Measurements from ENCODE around the gene EXOC3.
"Not testable (repeated sequence)": the region's sequence is repeated elsewhere in the genome, so short reads cannot be mapped to it uniquely, and the experiment has no call there.

EXOC3 gene

DNA sequence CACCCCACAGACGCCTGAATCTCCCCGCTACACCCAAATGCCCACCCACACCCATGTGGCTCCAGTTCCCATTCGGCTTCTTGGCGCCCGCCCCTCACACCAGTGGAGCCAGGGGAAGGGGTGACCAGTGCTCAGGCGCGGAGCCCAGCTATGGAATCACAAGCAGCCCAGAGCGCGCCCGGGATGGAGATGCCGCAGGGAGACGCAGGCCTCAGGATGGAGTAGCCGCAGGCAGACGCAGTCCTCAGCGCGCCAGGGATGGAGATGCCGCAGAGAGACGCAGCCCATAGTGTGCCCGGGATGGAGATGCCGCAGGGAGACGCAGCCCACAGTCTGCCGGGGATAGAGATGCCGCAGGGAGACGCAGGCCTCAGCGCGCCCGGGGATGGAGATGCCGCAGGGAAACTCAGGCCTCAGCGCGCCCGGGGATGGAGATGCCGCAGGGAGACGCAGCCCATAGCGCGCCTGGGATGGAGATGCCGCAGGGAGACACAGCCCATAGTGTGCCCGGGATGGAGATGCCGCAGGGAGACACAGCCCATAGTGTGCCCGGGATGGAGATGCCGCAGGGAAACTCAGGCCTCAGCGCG is 65.1 kb downstream of the EXOC3 start:
- DNase-seq: not testable (repeated sequence)

DNA sequence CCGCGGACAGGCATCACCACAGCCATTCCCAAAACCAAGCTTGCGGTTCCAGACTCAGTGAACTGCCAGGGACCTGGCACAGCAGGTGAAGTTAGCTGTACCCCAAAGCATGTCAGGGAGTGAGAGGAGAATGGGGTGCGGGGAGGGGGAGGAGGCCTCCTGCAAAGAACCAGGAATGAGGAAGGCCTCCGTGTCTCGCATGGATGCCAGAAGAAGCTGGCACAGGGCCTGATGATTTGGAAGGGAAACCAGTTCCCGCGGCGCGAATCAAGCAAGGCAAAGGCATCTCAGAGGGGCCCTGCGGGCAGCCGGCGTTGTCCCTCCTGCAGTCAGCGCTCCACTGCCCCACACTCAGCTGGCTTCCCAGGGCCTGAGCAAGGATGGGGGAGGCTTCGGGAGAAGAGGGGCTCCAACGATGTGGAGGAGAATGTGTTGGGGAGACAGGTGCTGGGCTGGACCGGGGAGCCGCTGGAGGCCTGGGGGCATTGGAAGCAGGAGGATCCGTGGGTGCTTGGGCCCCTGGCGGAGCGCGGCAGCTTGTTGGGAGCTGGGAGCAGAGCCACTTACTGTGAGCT is 66.7 kb downstream of the EXOC3 start:
- no peak for DNase-seq

DNA sequence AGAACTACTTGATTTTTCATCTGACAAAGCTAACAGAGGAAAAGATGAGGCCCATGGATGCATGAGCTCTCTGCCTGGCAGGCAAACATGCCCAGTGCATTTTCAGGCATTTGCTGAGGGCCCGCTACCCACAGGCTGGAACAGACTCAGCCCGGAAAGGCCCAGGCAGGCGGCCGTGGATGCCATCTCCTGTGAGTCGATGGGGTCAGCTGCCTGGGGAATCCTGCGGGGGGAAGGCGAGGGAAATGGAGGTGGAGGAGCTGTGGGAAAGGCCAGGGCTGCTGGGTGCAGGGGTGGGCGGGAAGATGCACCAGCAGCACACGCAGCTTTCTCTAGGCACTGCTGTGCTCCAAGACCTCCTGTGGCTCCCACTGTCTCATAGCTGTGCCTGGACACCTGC is 67.5 kb downstream of the EXOC3 start:
- no peak for DNase-seq

DNA sequence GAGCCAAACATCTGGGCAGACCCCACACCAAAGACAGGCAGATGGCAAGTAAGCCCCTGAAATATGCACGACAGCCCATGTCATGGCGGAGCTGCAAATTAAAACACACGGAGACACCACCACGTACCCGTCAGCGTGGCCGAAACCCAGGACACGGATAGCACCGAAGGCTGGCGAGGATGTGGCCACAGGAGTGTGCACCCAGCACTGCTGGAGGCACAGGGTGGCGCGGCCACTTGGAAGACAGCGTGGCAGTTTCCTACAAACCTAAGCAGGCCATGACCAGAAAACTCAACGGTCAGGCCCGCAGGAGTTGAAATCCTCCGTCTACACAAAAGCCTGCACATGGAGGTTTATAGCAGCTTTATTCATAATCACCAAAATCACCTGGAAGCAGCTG is 68.5 kb downstream of the EXOC3 start:
- DNase-seq: no peak

DNA sequence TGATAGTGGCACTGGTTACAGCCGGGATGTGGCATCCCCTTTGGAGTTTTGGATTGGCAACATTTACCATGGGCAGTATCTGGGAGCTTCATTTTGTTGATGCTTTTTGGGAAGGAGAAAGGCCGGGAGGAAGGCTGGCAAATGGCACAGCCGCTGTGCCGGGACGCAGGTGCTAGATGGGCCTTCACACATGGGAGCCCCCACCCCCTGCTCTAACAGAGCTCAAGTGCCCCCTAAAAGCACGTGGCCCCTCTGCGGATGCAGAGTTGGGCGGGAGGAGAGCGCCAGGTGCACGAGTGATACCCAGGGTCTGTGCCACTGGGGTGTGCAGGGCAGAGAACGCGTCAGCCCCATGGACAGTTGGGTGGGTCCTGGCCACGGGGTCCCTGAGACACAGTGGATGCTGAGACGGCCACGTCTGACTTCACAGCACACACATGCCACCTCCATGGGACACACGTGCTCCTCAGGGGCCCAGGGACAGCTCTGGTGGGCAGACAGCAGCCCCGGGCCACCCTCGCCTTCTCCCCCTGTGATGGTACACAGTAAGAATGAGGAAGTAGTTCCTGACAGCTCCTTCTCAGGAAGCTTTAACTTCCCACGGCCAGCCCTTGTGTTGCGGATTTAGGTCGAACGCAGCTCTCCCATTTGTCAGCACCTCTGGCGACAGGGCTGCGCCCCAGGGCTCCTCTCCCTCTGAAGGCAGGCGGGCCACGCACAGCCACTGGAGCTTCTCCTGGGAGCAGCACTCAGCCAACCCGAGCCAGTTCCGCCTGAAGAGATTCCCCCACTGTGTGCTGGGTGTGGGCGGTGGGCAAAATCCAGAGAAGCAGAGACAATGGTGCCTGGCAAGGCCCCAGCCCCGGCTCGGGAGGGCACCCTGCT is 70.5 kb downstream of the EXOC3 start:
- DNase-seq: no peak

DNA sequence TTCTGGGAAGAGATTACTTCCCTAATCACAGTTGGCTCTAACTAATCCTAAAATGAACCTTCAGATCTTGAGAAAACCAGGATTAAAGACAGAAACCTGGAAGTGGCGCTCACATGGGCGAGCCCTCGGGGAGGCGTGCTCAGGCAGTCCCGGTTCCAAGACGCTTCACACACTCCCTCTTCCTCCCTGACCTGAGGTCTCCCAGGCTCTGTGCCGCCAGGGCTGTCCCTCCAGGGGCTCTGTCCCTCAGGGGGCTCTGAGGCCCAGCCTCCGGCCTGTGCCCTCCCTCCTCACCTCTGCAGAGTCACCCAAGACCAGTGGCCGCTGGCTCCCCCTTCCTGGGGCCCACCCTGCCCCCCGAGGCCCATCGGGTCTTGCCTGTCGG is 71.1 kb downstream of the EXOC3 start:
- no peak for DNase-seq

DNA sequence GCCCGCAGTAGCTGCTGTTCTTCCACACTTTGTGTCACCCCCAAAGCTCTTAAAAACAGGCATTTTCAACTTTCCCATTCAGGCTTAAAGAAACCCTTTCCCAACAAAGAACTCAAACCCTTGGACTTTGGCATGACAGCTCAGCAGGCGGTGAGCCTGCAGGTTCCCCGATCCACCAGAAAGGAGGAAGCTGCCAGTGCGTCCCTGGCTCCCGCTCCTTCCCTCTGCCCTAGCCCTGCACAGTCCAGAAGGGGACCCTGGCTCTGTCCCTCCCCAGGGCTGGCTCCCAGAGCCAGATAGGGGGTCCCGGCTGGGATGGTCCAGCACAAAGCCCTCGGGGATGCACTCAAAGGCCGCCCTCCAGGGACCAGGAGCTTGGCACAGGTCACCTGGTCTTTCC is 71.7 kb downstream of the EXOC3 start:
- DNase-seq: no peak

DNA sequence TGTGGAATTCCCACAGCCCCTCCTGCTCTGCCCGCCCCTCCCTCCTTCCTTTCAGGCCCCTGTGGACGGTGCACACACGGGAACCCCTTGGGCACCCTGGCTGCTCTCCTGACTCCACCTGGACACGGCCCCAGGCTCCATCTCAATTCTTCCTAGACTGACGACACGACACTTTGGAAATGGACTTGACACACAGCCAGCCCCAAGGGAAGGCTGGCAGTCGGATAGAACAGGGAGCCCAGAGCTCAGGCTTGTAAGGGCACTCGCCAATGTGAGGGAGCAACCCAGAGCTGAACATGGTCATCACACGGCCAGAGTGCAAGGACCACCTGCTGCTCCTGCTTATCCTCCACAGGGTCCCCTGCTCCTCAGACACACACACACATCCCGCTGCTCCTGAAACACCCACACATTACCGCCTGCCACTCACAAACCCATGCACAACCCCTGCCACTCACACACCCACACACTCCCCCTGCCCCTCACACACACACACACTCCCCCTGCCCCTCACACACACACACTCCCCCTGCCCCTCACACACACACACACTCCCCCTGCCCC is 72.4 kb downstream of the EXOC3 start:
- no peak for DNase-seq

DNA sequence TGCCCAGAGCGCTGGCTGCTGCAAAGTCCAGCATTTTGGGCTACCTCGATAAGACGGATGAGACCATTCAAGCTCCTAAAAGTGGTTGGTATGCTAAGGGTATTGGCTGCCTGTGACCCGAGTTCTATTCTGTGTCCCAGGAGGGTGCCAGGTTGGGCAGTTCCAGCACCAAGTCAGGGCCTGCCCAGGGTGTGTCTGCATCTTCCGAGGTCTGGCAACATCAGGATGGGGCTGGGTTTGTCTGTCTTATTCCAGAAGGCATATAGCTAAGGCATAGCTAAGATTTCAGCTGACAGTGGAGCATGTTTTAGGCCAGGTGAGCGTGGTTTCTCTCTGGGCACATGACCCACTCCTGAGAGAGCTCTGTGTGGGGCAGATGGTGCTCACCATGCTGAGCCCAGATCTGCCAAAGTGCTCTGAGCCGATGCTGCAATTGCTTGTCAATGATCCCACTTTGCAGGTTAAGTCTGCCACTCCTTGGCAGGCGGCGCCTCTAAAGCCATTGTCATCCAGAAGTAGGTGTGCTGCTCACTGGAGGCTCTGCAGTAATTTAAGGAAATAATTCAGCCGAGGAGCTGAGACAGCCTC is 73.5 kb downstream of the EXOC3 start:
- no peak for DNase-seq

All from NCI-H146 (cell line).